GM12891 (cell line): ENCODE results near the gene RADIL.

Source experiments
- PAX5 ChIP-seq: IDR thresholded peaks from 2 replicates; pipeline ENCODE4 v1.6.1; 2011; ENCODE audit warnings: low read length, moderate library complexity, mild to moderate bottlenecking; ENCODE audit not compliant: insufficient read depth, severe bottlenecking
- POLR2A ChIP-seq: IDR thresholded peaks from 2 replicates; pipeline ENCODE4 v1.6.1; 2011; ENCODE audit warnings: low read depth, low read length, control low read depth
- POLR2AphosphoS5 ChIP-seq: IDR thresholded peaks from 2 replicates; pipeline ENCODE4 v1.6.1; 2011; ENCODE audit warnings: low read depth, low read length, control low read depth
- SPI1 ChIP-seq: IDR thresholded peaks from 2 replicates; pipeline ENCODE4 v1.6.1; 2011; ENCODE audit warnings: low read depth, low read length, control low read depth
- TAF1 ChIP-seq: IDR thresholded peaks from 2 replicates; pipeline ENCODE4 v1.6.1; 2011; ENCODE audit warnings: low read depth, low read length, control low read depth

DNA sequence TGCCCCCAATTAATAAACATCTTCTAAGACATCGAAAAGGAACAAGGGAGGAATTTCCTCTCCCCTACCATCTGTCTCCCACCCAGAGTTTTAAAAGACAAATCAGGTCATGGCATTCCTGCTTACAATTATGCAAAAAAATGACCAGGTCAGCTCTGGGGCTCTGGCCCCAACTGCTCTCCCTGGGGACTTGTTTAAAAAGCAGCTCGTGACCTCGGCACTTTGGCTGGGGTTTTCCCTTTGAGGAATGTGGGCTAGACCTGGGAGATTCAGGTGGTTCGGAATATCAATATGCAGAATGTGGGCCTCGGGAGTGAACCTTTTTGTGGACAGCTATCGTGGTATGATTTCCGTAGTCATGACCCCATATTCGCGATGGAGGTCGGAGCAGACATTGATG is 648 bp upstream of the RADIL start:
- no peak for TF ChIP-seq POLR2A
- TF ChIP-seq POLR2AphosphoS5: no peak
- no peak for TF ChIP-seq SPI1
- no peak for TF ChIP-seq TAF1
- TF ChIP-seq PAX5: no peak
